22Rv1 (cell line): Measurements from ENCODE around the gene HESX1.

Experiments
- H3K27ac ChIP-seq: fragments of 450-650 bp; 2 replicates; pipeline ENCODE4 v1.5.1; 2017
- CTCF ChIP-seq: fragments of 450-650 bp; IDR thresholded peaks from 2 replicates; pipeline ENCODE4 v1.5.1; 2017; ENCODE audit warnings: mild to moderate bottlenecking
- ZFX ChIP-seq: fragments of 450-650 bp; IDR thresholded peaks from 2 replicates; pipeline ENCODE4 v1.6.1; 2017; ENCODE audit warnings: antibody characterized with exemption, borderline replicate concordance

HESX1 gene

DNA sequence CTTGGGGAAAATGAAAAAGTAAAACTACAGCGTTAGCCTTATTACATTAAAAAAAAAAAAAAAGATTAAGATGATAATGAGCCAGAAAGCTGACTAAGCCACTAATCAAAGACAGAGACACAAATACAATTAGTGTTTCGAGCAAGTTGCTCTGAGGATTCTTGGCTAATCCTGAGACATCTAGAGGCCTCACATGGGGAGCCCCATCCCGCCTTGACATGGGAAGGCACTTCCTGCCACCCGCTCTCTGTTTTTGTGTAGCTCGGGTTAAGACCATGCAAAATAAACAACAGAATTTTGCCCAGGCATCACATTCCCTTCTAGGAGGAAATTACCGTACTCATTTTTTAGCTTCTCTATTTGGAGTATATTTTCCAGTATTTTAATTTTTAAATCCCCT, 15.3 kb downstream of the HESX1 start:
- TF ChIP-seq ZFX (no peak), CTCF (no peak)
- no peak overlapping the region for H3K27ac ChIP-seq

DNA sequence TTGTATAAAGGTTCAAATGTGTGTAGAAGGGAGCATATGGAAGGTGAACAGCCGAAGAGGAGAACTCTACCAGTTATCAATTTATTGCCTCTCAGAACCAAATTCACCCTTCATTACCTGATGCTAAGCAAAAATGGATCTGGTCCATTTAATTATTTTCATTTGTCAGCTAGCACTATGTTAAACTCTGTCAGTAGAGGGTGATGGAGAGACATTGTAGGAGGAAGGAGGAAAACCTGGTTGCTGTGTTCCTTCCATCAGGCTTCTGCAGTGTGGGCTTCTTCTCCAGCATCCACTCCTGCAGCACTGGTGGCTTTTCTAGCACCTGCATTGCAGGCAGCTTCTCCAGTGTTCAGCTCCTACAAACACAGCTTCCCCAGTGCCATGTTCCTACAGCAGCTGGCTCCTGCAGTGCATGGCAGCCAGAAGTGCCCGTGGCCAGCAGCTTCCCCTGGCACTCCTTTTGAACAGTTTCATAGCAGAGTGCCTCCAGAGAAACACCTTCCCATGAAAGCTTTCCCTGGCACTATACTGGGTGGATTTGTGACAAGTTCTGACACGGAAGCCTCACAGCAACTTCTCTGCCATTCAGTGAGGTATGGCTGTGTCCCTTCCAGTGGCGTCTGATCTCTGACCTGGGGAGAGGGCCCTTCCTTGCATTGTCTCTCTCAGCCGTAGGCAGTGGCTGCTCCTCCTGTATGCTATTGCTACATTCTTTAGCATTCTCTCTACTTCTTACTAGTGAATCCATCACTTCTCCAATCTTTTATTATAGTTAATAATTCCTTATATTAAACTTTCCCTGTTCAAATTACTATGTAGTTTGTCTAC, 20.0 kb downstream of the HESX1 start:
- no peak for TF ChIP-seq ZFX
- TF ChIP-seq CTCF: peak; percentile 52

GRCh38 chr3:57176045-57176444, 23.7 kb downstream of the HESX1 start:
- H3K27ac ChIP-seq: no peak overlapping the region
- TF ChIP-seq CTCF (no peak), ZFX (no peak)

More for the DNA sequence above, 20.0 kb downstream of the HESX1 start:
- H3K27ac ChIP-seq: no peak overlapping the region

- TF ChIP-seq ZFX (no peak), CTCF (no peak)
Measured at GRCh38 chr3:57173687-57174086, 26.1 kb downstream of the HESX1 start.

DNA sequence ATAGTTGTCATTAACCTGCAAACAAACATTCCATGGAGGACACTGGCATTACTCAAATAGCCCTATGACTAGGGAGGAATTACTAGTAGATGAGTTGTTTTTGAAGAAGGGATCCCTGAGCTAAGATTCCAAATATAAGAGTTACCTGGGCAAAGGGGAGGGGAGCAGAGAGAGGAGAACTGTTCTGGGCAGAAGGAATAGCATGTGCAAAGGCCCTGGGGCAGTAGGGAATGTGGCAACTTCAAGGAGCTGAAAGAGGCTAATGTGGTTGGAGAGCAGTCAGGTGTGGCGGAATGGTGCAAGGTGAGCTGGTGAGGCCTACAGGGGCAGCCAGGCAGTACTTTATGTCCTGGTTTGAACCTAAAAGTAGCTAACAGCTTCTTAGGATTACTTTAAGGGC, 28.8 kb downstream of the HESX1 start:
- no peak overlapping the region for H3K27ac ChIP-seq
- TF ChIP-seq ZFX (no peak), CTCF (no peak)

More at GRCh38 chr3:57173687-57174086, 26.1 kb downstream of the HESX1 start:
- H3K27ac ChIP-seq: no peak overlapping the region

- no peak overlapping the region for H3K27ac ChIP-seq
- TF ChIP-seq ZFX (no peak), CTCF (peak; percentile 98)
Measured at GRCh38 chr3:57169872-57170623, 29.7 kb downstream of the HESX1 start.

DNA sequence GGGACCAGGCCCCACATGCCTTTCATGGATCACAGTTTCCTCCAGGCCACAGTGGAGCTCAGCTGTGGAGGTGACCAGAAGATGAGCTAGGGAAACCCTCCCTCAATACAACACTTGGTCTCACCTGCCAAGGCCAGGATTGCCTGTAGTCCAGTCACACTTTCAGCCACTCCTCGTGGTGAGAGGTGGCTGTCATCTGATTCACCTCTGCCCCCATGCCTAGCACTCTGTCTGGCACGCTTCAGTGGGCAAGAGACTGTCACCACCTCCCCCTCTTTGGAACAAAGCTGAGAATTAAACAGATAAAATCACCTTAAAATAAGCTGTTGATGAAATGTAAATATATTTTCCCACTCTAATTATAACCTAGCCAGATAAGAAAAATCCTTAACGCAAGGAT, 30.7 kb downstream of the HESX1 start:
- H3K27ac ChIP-seq: no peak overlapping the region
- no peak for TF ChIP-seq CTCF
- TF ChIP-seq ZFX: no peak
